GM18868 (cell line): ENCODE data around the gene AHCTF1.

ENCODE experiments used
- ATAC-seq: cut with Tn5 transposase; IDR thresholded peaks from one replicate; pipeline ENCODE4 v1.9.1; 2021; ENCODE audit warnings: mild to moderate bottlenecking, moderate library complexity; ENCODE audit not compliant: unreplicated experiment

The AHCTF1 gene, protein sequence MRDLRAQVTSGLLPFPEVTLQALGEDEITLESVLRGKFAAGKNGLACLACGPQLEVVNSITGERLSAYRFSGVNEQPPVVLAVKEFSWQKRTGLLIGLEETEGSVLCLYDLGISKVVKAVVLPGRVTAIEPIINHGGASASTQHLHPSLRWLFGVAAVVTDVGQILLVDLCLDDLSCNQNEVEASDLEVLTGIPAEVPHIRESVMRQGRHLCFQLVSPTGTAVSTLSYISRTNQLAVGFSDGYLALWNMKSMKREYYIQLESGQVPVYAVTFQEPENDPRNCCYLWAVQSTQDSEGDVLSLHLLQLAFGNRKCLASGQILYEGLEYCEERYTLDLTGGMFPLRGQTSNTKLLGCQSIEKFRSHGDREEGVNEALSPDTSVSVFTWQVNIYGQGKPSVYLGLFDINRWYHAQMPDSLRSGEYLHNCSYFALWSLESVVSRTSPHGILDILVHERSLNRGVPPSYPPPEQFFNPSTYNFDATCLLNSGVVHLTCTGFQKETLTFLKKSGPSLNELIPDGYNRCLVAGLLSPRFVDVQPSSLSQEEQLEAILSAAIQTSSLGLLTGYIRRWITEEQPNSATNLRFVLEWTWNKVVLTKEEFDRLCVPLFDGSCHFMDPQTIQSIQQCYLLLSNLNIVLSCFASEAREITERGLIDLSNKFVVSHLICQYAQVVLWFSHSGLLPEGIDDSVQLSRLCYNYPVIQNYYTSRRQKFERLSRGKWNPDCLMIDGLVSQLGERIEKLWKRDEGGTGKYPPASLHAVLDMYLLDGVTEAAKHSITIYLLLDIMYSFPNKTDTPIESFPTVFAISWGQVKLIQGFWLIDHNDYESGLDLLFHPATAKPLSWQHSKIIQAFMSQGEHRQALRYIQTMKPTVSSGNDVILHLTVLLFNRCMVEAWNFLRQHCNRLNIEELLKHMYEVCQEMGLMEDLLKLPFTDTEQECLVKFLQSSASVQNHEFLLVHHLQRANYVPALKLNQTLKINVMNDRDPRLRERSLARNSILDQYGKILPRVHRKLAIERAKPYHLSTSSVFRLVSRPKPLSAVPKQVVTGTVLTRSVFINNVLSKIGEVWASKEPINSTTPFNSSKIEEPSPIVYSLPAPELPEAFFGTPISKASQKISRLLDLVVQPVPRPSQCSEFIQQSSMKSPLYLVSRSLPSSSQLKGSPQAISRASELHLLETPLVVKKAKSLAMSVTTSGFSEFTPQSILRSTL (N-terminal part only)

DNA sequence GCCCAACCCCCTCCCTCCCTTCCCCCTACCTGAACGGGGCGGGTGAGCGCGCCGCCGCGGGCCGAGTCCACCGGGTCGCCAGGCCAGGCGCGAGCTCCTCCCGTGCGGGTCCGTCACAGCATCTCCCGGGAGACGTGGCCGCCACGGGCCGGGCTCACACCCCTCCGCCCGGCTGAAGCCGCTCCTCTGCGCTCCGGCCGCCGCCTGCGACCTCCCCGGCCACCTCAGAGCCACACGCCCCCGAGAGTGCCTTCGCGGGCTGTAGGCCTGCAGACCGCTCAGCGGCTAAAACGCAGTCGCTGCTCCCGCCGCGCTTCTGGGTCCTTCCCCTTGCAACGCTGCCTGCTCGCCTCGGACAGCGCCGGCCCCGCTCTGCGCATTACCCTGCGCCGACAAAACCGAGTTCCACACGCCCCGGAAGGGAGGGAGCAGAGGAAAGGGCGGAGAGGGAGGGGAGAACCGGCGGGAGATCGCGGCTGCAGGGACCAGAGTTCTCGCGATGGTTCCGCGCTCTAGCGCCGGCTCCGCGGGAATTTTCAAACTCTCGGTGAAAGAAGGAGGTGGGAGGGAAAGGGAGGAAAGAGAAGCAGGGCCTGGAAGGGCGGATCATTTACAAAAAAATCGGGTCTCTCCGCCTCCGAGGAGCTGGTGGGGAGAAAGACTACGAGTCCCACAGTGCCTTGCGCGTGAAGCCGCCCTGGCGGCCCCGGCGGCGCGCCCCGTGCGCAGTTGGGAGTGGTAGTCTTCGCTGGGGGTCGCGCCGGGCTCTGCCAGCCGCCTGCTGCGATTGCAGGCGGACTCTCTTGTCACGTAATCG is at the start of gene AHCTF1:
Gene AHCTF1, minus strand, starts transcription at position 400 of the 817 bp plus-strand sequence. CDS start 13,578 bp downstream, outside the sequence.
- ATAC-seq: peak; percentile 89

DNA sequence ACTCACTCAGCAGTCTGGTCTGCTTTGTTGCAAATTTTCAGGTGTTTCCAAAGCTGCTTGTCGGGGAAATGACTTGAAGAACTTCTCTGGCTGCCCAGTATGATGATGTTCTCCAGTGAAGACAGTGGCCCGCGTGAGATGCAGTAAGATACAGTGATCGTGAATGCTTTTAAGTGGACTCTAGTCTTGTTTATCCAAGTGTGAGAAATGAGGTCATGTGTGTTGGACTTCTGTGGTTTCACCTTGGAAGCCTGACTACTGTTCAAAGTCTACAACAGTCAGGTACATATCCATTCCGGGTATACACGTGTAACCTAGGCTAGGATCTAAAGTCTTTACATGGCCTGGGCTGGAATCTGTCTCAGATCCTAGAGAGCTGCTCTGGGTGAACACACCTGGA is 47.0 kb upstream of the AHCTF1 start:
- no peak for ATAC-seq

DNA sequence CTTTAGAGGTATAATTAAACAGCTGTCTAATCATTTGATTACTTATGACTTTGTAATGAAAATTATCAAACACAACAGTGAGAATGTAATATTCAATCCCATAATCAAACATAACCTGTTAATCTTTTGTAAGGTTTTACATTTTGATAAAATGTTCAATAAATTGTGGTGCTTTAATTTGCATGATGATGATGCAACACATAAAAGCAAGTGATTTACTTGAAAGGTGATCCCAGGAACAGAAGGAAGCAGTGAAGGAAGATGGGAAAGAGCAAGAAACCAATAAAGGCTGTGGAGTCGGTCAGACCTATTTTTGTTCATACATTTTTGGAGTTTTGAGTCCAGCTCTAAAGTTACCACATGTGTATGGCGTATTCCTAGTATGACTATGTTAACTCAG is 46.5 kb upstream of the AHCTF1 start:
- ATAC-seq: no peak

DNA sequence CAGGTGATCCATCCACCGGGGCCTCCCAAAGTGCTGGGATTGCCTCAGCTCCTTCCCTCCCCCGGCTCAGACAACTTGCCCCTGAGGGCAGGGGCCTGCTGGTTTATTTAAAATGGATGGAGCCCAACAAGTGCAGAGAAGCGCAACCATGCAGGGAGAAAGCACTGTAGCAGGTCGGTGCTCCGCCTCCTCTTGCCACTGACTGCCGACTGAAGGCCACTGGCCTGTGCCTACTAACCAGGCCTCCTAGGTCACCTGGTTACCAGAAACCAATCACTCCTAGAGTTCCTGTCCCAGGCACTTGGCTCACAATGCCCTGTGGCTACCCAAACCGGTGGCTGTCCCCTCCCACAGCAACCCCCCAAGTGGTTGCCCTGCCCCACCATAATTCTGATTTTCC is 40.2 kb upstream of the AHCTF1 start:
- ATAC-seq: no peak

DNA sequence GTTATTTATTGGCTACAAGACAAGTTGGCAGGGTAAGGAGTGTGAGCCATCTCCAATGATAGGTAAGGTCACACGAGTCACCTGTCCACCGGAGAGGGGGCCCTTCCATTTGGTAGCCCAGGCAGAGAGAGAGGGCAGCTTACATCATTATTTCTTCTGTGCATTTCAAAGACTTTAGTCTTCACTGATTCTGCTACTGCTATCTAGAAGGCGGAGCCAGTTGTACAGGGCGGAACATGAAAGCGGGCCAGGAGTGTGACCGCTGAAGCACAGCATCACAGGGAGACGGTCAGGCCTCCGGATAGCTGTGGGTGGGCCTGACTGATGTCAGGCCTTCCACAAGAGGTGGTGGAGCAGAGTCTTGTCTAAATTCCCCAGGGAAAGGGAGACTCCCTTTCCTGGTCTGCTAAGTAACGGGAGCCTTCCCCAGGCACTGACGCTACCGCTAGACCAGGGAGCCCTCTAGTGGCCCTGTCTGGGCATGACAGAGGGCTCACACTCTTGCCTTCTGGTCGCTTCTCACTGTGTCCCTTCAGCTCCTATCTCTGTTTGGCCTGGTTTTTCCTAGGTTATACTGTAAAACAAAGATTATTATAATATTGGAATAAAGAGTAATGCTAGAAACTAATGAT is 39.5 kb upstream of the AHCTF1 start:
- ATAC-seq: no peak

DNA sequence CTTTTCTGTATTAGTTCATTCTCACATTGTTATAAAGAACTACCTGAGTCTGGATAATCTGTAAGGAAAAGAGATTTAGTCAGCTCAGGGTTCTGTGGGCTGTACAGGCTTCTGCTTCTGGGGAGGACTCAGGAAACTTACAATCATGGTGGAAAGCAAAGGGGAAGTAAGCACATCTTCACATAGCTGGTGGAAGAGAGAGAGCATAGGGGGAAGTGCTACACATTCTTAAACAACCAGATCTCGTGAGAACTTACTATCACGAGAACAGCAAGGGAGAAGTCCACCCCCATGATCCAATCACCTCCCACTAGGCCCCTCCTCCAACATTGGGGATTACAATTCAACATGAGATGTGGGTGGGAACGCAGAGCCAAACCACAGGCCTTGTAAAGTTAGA is 37.9 kb upstream of the AHCTF1 start:
- no peak for ATAC-seq

DNA sequence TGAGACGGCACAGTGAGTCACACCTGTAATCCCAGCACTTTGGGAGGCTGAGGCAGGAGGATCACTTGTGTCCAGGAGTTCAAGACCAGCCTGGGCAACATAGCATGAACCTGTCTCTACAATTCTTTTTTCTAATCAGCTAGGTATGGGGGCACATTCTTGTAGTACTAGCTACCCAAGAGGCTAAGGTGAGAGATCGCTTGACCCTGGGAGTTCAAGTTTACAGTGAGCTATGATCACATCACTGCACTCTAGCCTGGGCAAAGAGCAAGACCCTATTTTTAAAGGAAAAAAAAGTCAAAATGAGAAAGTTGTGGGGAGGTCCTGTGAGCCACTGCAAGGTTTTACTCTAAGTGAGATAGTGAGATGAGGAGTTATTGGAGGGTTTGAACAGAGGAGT is 34.8 kb upstream of the AHCTF1 start:
- no peak for ATAC-seq

DNA sequence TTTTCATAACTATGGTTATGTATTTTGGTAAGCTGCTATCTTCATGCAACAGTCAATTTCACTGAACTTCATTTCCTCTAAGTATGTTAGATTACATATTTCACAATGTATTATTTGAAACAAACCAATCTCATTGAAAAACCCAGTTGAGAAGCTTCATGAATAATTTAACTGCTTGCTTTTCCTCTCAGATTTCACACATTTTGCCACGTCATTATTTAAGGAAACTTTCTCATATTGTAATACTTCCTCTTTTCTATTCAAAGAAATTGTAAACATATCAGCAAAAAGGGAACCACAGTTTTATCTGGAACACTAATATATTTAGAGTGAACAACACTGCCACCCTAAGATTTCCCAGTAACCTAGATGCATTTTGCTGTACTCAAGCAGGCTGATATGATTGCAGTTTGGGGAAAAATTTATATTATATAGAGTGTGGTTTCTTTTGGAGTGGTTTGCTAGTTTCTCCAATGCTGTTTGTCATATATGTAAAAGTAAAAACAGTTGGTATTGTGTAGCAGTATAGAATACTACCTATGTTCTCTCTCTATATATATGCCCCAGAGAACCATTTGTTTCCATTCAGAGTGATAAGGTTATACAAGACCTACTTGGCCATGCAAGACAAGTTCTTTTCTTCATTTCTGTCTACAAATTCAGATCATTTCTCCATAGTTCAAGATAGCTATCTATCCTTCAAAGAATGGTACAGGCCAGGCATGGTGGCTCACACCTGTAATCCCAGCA is 28.4 kb upstream of the AHCTF1 start:
- peak; percentile 77 for ATAC-seq

DNA sequence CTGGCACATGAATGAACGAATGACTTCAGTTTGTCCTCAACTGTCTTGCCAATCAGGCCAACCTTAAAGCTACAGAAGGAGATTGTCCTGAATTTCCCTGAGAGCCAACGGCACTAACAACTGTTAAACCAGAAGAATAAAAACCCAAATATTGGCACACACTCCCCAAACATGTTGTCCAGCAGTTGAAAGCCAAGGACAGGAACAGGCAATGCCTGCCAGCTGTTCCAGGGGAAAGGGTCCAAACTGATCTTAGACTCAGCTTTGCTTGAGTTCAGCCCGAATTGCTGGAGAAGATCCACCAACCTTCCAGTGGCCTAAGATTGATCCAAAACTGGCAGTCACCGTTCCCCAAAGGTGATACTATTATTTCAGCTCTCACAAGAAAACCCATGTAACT is 22.4 kb upstream of the AHCTF1 start:
- ATAC-seq: no peak

DNA sequence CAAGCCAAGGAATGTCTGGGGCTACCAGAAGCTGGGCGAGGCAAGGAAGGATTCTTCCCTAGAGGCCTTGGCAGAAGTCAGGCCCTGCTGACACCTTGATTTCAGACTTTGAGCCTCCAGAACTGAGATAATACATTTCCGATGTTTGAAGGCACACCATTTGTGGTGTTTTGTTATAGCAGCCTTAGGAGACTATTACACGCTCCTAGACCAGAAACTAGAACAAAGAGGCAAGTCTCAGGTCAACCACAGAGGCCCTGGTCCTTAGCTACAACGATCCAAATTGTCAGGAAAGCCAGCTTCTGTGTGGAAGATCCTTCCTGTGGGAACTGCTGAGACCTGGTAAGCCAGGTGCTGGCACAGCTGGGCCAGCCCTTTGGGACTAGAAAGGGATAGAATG is 19.7 kb upstream of the AHCTF1 start:
- ATAC-seq: no peak

DNA sequence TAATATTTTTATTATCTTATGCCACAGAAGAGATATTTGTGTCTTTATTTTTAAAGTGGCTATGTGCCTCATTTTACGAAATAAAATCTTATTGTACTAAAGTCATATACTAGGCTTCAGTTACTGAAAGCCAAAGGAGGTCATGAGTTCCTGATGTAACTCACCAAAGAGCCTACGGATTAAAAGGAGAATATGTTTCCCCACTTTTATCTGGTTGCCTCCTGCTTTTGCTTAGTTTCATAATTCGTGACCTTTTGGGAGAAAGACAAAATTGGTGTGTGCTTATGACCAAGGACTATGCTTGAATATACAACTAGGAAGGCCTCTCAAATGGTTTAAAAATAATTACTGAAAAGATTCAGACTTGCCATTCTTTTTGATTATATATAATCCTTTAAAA is 18.2 kb upstream of the AHCTF1 start:
- no peak for ATAC-seq

DNA sequence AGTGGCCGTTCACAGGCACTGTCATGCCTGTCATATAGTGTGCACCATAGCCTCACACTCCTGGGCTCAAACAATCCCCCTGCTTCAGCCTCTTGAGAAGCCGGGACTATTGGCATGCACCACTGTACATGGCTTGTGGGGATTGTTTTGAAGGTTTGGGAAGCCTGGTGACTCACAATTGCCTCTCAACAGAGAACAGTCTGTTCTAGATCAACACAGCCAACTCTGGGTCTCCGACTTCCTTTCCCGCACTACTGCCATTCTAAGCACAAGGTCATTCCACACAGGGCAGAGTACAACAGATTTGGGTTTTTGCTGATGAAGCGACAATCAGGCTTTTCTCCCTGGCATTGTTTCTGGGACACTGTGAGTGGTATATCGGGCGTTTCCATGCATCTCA is 15.5 kb upstream of the AHCTF1 start:
- ATAC-seq: no peak

DNA sequence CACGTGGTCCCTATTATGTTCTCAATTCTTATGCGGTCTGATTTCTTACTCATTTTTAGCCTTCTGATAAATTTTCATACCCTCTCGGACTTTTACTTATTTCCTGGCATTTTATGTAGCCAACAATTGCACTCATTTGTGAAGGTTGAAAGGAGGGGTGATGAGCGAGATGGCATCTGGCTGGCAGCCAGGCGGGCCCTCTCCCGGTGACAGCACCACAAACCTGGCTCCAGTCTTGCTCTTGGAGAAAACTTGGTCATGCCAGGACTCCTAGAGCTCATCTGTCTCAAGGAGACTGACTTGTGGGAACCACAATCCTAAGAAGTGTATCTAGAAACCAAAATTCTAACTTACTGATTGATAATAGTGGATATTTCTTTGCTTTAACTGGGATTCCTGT is 14.6 kb upstream of the AHCTF1 start:
- no peak for ATAC-seq

DNA sequence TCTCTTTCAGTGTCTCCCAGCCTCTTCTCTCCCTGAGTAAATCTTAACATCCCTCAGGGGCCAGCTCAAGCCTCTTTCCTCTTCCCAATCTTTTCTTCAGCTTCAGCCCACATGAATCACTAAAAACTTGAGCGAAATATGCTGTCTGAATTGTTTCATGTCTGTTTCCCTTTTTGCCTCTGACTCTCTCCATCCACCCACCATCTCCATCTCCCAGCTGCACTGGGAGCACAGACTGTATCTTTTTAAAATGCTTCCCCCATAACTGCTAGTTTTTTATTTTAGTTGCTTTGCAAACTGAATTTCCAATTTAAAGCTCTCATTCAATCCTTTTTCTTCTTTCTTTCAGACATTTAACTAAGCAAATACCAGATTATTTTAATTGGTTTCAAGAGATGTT is 3.0 kb upstream of the AHCTF1 start:
- no peak for ATAC-seq

DNA sequence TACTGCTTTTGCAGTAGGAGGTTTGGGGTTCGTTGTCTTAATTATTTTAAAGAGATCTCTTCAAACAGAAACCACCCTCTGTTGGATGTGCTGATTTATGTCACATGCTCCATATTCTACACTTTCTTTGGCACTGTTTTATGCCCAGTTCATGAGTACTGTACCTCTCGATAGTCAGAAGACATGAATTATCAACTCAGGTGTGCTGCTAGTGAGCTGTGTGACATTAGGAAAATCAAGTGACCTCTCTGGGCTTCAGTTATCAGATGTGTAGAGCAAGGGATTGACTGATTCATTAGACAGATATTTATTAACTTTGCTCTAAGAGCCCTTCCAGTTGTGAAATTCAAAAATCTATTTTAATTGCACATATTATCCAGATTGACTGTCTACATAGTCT is 2.1 kb upstream of the AHCTF1 start:
- no peak for ATAC-seq

DNA sequence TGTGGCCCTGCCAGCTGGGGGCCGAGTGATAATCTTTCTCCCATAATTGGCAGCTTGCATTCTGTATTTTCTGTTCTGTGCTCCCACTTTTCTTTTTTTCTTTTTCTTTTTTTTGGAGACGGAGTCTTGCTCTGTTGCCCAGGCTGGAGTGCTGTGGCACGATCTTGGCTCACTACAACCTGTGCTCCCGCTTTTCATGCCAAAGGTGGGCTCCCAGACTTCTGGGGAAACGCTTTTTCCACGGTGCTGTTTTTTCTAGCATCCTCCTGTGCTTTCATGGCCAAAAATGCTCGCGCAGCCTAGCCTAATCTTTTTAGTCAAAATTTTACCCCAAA is 585 bp upstream of the AHCTF1 start:
- no peak for ATAC-seq

DNA sequence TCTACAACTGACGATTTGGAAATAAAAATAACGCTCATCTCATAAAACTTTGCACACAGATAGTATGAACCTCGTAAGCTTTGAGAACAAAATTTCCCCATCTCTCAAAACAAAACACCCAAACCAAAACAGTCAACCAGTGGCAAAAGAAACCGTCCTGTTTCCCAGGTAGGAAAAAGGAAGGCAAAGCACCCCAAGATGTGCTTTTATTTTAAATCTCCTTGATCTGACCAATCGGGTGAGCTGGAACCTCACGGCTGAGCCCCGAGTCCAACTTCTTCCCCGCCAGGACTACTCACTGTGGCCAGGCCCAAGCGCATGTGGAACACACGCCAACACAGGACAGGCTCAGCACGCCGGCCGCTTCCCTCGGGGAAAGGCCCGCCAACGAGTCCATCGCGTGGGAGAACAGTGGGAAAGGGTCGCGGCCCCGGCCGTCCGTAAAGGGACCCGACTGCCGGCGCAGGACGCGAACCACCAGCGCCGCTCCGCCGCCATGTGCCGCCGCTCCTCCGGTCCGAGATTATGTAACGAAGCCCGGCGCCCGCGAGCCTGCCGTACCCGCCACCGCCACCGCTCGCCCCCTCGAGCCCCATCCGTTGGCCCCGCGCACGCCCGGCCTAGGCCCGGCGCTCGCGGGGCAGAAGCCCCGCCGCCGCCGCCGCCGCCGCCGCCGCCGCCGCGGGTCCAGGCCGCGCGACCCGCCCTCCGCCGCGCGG is 759 bp downstream of the AHCTF1 start:
- peak; percentile 17 for ATAC-seq

DNA sequence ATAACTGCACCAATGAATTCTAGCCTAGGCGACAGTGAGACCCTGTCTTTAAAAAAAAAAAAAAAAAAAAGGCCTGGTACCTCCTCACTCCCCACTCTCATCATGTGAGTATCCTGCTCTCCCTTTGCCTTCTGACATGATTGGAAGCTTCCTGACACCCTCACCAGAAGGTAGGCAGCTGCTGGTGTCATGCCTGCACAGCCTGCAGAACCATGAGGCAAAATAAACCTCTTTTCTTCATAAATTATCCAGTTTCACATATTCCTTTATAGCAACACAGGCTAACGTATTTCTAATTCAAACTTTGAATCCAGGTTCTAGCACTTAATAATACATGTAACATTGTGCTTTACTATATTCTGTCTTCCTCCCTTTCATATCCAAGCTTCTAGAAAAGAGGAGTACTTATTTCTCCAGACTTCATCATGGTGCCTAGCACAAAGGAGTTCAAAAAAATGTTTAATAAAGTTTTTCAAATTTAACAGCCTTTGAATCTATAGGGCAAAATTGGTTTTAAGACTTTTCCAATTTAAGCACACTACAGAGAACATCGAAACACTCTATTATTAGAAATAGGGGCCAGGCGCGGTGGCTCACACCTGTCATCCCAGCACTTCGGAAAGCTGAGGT is 5.6 kb downstream of the AHCTF1 start:
- ATAC-seq: no peak
